ENCODE measurements around the gene METTL1. TPM values are rescaled to one million over a fixed set of nuclear protein-coding genes. Genes with fewer than 3 reads are reported as not detected.
A peak's percentile ranks its signal among the peaks of the same experiment; 100 is the strongest.

Gene METTL1
- total and polyA plus RNA-seq, 2 donors from 2014 or later, result 23.4 to 69.4 TPM

- TF ChIP-seq CTCF (IDR thresholded peaks at IDR 0.05; ENCODE audit: borderline replicate concordance, extremely low read depth, insufficient read depth), result peak; percentile 68
- no peak overlapping the region for H3K9ac ChIP-seq (ENCODE audit: low read length in 3 of 3)
- H3K36me3 ChIP-seq (ENCODE audit: control insufficient read depth in 2 of 3, insufficient read depth in 3 of 3, low read length in 3 of 3), result peaks cover 4 to 51% (median 49%) of the 10 kb centered on the region in 3 donors
- H3K9me3 ChIP-seq (ENCODE audit: control insufficient read depth in 2 of 3, insufficient read depth in 1 of 3, low read length in 3 of 3), result no peaks in the 10 kb centered on the region
- H3K27ac ChIP-seq (ENCODE audit: low read depth in 2 of 2, low read length in 2 of 2), result no peak overlapping the region
- H3K27me3 ChIP-seq (ENCODE audit: control insufficient read depth, insufficient read depth, low read length), result no peaks in the 10 kb centered on the region
- no peak overlapping the region for H3K4me3 ChIP-seq (ENCODE audit: low read length in 3 of 3)
- FAIRE-seq (no peak), DNase-seq (peak in 2 of 5 donors; percentile 32 to 37)
- intact Hi-C loops (cut with DNase I), result no loop called here
- H3K4me1 ChIP-seq (ENCODE audit: control insufficient read depth in 2 of 3, insufficient read depth in 2 of 3, low read depth in 1 of 3, low read length in 3 of 3), result peaks cover 0 to 3% (median 0%) of the 10 kb centered on the region in 3 donors
Measured at GRCh38 chr12:57803319-57803893, 31.5 kb upstream of the METTL1 start.

- Histone ChIP-seq H3K4me1 (ENCODE audit: control insufficient read depth in 2 of 3, insufficient read depth in 2 of 3, low read depth in 1 of 3, low read length in 3 of 3) (peaks cover 0 to 3% (median 2%) of the 10 kb centered on the region in 3 donors), H3K4me3 (ENCODE audit: low read length in 3 of 3) (no peak overlapping the region), H3K9ac (ENCODE audit: low read length in 3 of 3) (no peak overlapping the region), H3K27me3 (ENCODE audit: control insufficient read depth, insufficient read depth, low read length) (no peaks in the 10 kb centered on the region), H3K36me3 (ENCODE audit: control insufficient read depth in 2 of 3, insufficient read depth in 3 of 3, low read length in 3 of 3) (peaks cover 4 to 45% (median 43%) of the 10 kb centered on the region in 3 donors), H3K9me3 (ENCODE audit: control insufficient read depth in 2 of 3, insufficient read depth in 1 of 3, low read length in 3 of 3) (no peaks in the 10 kb centered on the region), H3K27ac (ENCODE audit: low read depth in 2 of 2, low read length in 2 of 2) (no peak overlapping the region)
- DNase-seq, result no peak
- intact Hi-C loops (cut with DNase I), result no loop called here
- TF ChIP-seq CTCF (IDR thresholded peaks at IDR 0.05; ENCODE audit: borderline replicate concordance, extremely low read depth, insufficient read depth), result no peak
- no peak for FAIRE-seq
Measured at GRCh38 chr12:57802607-57803006, 30.7 kb upstream of the METTL1 start.

- no peak overlapping the region for H3K9ac ChIP-seq (ENCODE audit: low read length in 3 of 3)
- intact Hi-C loops (cut with DNase I), result no loop called here
- TF ChIP-seq CTCF (IDR thresholded peaks at IDR 0.05; ENCODE audit: borderline replicate concordance, extremely low read depth, insufficient read depth), result no peak
Measured at GRCh38 chr12:57800965-57801364, 29.1 kb upstream of the METTL1 start.

More at GRCh38 chr12:57800965-57801364, 29.1 kb upstream of the METTL1 start:
- peaks cover 0 to 4% (median 3%) of the 10 kb centered on the region in 3 donors for H3K4me1 ChIP-seq (ENCODE audit: control insufficient read depth in 2 of 3, insufficient read depth in 2 of 3, low read depth in 1 of 3, low read length in 3 of 3)
- no peak overlapping the region for H3K27ac ChIP-seq (ENCODE audit: low read depth in 2 of 2, low read length in 2 of 2)
- H3K36me3 ChIP-seq (ENCODE audit: control insufficient read depth in 2 of 3, insufficient read depth in 3 of 3, low read length in 3 of 3), result peaks cover 2 to 39% (median 38%) of the 10 kb centered on the region in 3 donors
- FAIRE-seq (no peak), DNase-seq (no peak)
- H3K9me3 ChIP-seq (ENCODE audit: control insufficient read depth in 2 of 3, insufficient read depth in 1 of 3, low read length in 3 of 3), result no peaks in the 10 kb centered on the region
- no peaks in the 10 kb centered on the region for H3K27me3 ChIP-seq (ENCODE audit: control insufficient read depth, insufficient read depth, low read length)
- H3K4me3 ChIP-seq (ENCODE audit: low read length in 3 of 3), result no peak overlapping the region
